ENCODE results near the gene EHMT1. TPM values are rescaled to one million over a fixed set of nuclear protein-coding genes. Genes with fewer than 3 reads are reported as not detected.

The EHMT1 gene
- total and polyA plus RNA-seq, 2 of the 13 experiments (the other 11 are each of a cell fraction or from before 2014, with no cell fraction given): 23.0 to 27.1 TPM

GRCh38 chr9:137648396-137648795, 29.6 kb downstream of the EHMT1 start (continued):
- TF ChIP-seq ZNF503 (CRISPR knock-in tag; IDR thresholded peaks at IDR 0.05): no peak
- no peak for TF ChIP-seq THAP11 (CRISPR knock-in tag; IDR thresholded peaks at IDR 0.05)

- DNase-seq (ENCODE audit: low spot score): no peak
- H3K9ac ChIP-seq (ENCODE audit: insufficient read depth, low read depth, low read length): no peak overlapping the region
- FAIRE-seq: no peak
- WGBS (ENCODE audit: low lambda C conversion rate): 95% methylated on average over 9 of the region's 9 CpGs
- H3K9me3 ChIP-seq (ENCODE audit: low read length): no peaks in the 10 kb centered on the region
- ATAC-seq: no peak
- BruUV-seq (replicated peaks): no TSS peak
- peaks cover 15% of the 10 kb centered on the region for H3K4me1 ChIP-seq (ENCODE audit: insufficient read depth, low read length)
- H3K36me3 ChIP-seq (replicated peaks in 1 of 2; ENCODE audit: control insufficient read depth in 1 of 2, insufficient read depth in 2 of 2, low read length in 2 of 2): peaks cover 0 to 11% of the 10 kb centered on the region in 2 experiments; a peak in 2 of 5 replicates
- no peak overlapping the region for H3K27ac ChIP-seq (ENCODE audit: extremely low read length, insufficient read depth, low read length)
- ChIA-PET POLR2A (no interaction called here), CTCF (ENCODE audit: low intra/inter-chr PET ratio, low total read pairs) (no interaction called here)
- intact Hi-C loops (cut with micrococcal nuclease; ENCODE audit: unreplicated experiment): no loop called here
- no peak overlapping the region for H3K4me2 ChIP-seq (ENCODE audit: low read depth, low read length)
- H4K20me1 ChIP-seq (ENCODE audit: insufficient read depth, low read length): no peaks in the 10 kb centered on the region
- TF ChIP-seq FOSL1 (CRISPR knock-in tag; IDR thresholded peaks at IDR 0.05; ENCODE audit: borderline replicate concordance) (no peak), MYPOP (CRISPR knock-in tag; IDR thresholded peaks at IDR 0.05) (no peak), XBP1 (CRISPR knock-in tag; IDR thresholded peaks at IDR 0.05) (no peak), ESRRA (CRISPR knock-in tag; IDR thresholded peaks at IDR 0.05; ENCODE audit: low read depth) (no peak)
- no peak overlapping the region for H3K4me3 ChIP-seq (replicated peaks in 1 of 3; ENCODE audit: insufficient read depth in 1 of 3, low read depth in 2 of 3, low read length in 3 of 3)
- H2AFZ ChIP-seq (ENCODE audit: low read length): no peak overlapping the region
- H3K27me3 ChIP-seq (ENCODE audit: control insufficient read depth in 1 of 2, insufficient read depth in 2 of 2, low read length in 2 of 2): no peaks in the 10 kb centered on the region
- in situ Hi-C loops (cut with HindIII; ENCODE audit: extremely low pct_ligation_motif_present, low pct_unique_long_range_greater_than_20kb): no loop called here
- peaks cover 59% of the 10 kb centered on the region for H3K79me2 ChIP-seq (ENCODE audit: insufficient read depth, low read length)
Observed at GRCh38 chr9:137649553-137649952, 30.7 kb downstream of the EHMT1 start.

Data from HepG2 (cell line).